Measurements from ENCODE around the gene GALK1. TPM values are rescaled to one million over a fixed set of nuclear protein-coding genes. Genes with fewer than 3 reads are reported as not detected.
A peak's percentile ranks its signal among the peaks of the same experiment; 100 is the strongest.
"Not testable (repeated sequence)": the region's sequence is repeated elsewhere in the genome, so short reads cannot be mapped to it uniquely, and the experiment has no call there.

The GALK1 gene
- total RNA-seq, 1 experiment from 2014 or later: 33.5 TPM

GRCh38 chr17:75767881-75768280, 2.9 kb upstream of the GALK1 start:
- no peak for DNase-seq (ENCODE audit: low read depth)

- no peak for DNase-seq (ENCODE audit: low read depth)
Measured at GRCh38 chr17:75765981-75766380, 989 bp upstream of the GALK1 start.

GRCh38 chr17:75764417-75764710, 628 bp downstream of the GALK1 start:
- DNase-seq (ENCODE audit: low read depth): no peak

- no peak for DNase-seq (ENCODE audit: low read depth)
Measured at GRCh38 chr17:75763613-75764416, 1.2 kb downstream of the GALK1 start.

GRCh38 chr17:75763269-75763607, 1.8 kb downstream of the GALK1 start:
- DNase-seq (ENCODE audit: low read depth): no peak

- DNase-seq (ENCODE audit: low read depth): no peak
Measured at GRCh38 chr17:75762513-75763268, 2.3 kb downstream of the GALK1 start.

GRCh38 chr17:75759978-75760640, 4.9 kb downstream of the GALK1 start:
- not testable (repeated sequence) for DNase-seq (ENCODE audit: low read depth)

GRCh38 chr17:75759457-75759856, 5.5 kb downstream of the GALK1 start:
- DNase-seq (ENCODE audit: low read depth): no peak

- DNase-seq (ENCODE audit: low read depth): no peak
Measured at GRCh38 chr17:75758131-75758905, 6.7 kb downstream of the GALK1 start.

- no peak for DNase-seq (ENCODE audit: low read depth)
Measured at GRCh38 chr17:75757086-75757681, 7.8 kb downstream of the GALK1 start.

GRCh38 chr17:75756451-75757085, 8.4 kb downstream of the GALK1 start:
- no peak for DNase-seq (ENCODE audit: low read depth)

GRCh38 chr17:75755990-75756389, 9.0 kb downstream of the GALK1 start:
- DNase-seq (ENCODE audit: low read depth): no peak

GRCh38 chr17:75755205-75755901, 9.6 kb downstream of the GALK1 start:
- DNase-seq (ENCODE audit: low read depth): no peak

- DNase-seq (ENCODE audit: low read depth): no peak
Measured at GRCh38 chr17:75754378-75755204, 10.4 kb downstream of the GALK1 start.

- DNase-seq (ENCODE audit: low read depth): peak; percentile 57
Measured at GRCh38 chr17:75753514-75754377, 11.2 kb downstream of the GALK1 start.

GRCh38 chr17:75752802-75753513, 12.0 kb downstream of the GALK1 start:
- no peak for DNase-seq (ENCODE audit: low read depth)

- DNase-seq (ENCODE audit: low read depth): no peak
Measured at GRCh38 chr17:75752405-75752709, 12.6 kb downstream of the GALK1 start.

Measured in HT1080 (cell line).